GM13977 (cell line): Measurements from ENCODE around the gene RACGAP1.
"Not testable (repeated sequence)": the region's sequence is repeated elsewhere in the genome, so short reads cannot be mapped to it uniquely, and the experiment has no call there.

ENCODE experiments used
- DNase-seq: peaks from one replicate; pipeline ENCODE4 v3.0.0; 2012; ENCODE audit warnings: low spot score
- CTCF ChIP-seq: IDR thresholded peaks from 2 replicates; pipeline ENCODE4 v1.5.1; 2012; ENCODE audit warnings: mild to moderate bottlenecking, control low read depth; ENCODE audit not compliant: insufficient read depth; ENCODE audit errors: extremely low read depth, missing control alignments
- in situ Hi-C: fragments of 300-500 bp; cut with MboI; formaldehyde crosslinking; loops from one replicate; pipeline ENCODE4 v1.12.0; 2022; ENCODE audit warnings: low sequenced_read_pairs, low pct_unique_long_range_greater_than_20kb, mixed read lengths, inconsistent platforms; ENCODE audit not compliant: unreplicated experiment

The RACGAP1 gene

GRCh38 chr12:50032854-50033581 lies 7.7 kb upstream of the RACGAP1 start:
- DNase-seq, result no peak
- TF ChIP-seq CTCF, result no peak
- in situ Hi-C loops, result no loop called here

DNA sequence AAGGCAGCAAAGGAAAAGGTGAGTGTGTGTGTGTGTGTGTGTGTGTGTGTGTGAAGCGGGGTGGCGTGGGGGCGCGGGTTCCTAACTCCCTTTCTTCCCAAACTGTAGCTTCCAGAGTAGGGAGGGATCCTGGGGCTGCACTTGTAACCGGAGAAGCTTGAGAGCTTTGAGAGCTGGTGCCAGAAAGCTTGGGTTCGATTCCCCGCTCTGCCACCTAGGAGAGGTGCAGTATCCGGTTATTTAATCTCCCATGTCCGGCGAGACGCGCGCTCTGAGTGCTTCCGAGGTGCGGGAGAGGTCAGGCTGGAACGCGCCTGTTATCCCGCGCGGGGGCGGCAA lies 7.2 kb upstream of the RACGAP1 start:
- in situ Hi-C loops, result no loop called here
- TF ChIP-seq CTCF, result no peak
- DNase-seq, result no peak

- in situ Hi-C loops, DNase-seq: not testable (repeated sequence)
These were observed 5.2 kb upstream of the RACGAP1 start for GRCh38 chr12:50030449-50030848.

DNA sequence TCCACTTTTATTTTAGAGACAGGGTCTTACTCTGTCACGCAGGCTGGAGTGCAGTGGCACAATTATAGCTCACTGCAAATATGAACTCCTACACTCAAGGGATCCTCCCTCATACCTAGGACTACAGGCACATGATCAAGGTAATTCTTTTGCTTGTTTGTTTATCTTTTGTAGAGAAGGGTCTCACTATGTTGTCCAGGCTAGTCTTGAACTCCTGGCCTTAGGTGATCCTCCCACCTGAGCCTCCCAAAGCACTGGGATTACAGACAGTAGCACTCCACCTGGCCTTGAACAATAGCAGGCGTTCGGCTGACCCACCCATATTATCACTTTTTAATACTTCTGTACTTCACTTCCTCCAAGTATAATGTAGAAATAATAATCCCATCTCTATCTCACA lies 1.4 kb upstream of the RACGAP1 start:
- DNase-seq, result no peak
- in situ Hi-C loops, result no loop called here
- TF ChIP-seq CTCF, result no peak

DNA sequence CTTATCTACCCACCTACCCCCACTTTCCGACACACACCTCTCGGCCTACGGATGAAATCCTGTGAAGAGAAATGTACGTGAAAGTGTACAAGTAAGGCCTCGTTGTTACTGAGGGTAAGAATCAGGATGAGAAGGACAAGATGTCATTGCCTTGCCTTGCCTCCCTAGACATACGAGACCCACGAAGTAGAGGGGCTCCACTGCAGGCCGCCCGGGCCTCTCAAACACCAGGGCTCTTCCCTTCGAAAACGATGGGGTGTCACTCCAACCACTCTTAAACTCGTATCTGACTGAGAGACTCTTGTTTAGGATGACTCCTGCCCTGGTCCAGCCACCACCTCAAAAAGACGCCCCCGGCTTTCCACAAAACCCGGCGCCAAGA lies 498 bp downstream of the RACGAP1 start:
- in situ Hi-C loops, result no loop called here
- TF ChIP-seq CTCF, result no peak
- no peak for DNase-seq

GRCh38 chr12:50024227-50024626 lies 1.1 kb downstream of the RACGAP1 start:
- in situ Hi-C loops, result no loop called here
- TF ChIP-seq CTCF, result no peak
- DNase-seq, result no peak

DNA sequence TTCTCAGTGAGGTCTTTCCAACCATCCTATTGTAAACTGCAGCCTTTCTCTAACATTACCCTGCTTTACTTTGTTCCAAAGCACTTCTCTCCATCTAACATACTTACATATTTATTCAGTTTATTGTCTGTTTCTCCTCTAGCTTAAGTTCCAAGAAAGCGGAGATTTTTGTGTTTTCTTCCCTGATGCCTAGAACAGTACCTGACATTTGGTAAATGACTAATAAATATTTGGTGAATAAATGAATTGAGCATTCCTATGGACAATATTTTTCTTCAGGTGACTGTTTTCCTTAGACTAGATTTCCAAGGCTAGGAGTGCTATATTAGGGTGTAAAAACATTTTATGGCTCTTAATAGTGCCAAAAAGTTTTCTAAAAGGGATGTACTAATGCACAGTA lies 2.4 kb downstream of the RACGAP1 start:
- TF ChIP-seq CTCF, result no peak

More for the DNA sequence above, 2.4 kb downstream of the RACGAP1 start:
- in situ Hi-C loops, result no loop called here
- DNase-seq, result no peak
